ENCODE measurements around the gene OR2M2.

Gene OR2M2

DNA sequence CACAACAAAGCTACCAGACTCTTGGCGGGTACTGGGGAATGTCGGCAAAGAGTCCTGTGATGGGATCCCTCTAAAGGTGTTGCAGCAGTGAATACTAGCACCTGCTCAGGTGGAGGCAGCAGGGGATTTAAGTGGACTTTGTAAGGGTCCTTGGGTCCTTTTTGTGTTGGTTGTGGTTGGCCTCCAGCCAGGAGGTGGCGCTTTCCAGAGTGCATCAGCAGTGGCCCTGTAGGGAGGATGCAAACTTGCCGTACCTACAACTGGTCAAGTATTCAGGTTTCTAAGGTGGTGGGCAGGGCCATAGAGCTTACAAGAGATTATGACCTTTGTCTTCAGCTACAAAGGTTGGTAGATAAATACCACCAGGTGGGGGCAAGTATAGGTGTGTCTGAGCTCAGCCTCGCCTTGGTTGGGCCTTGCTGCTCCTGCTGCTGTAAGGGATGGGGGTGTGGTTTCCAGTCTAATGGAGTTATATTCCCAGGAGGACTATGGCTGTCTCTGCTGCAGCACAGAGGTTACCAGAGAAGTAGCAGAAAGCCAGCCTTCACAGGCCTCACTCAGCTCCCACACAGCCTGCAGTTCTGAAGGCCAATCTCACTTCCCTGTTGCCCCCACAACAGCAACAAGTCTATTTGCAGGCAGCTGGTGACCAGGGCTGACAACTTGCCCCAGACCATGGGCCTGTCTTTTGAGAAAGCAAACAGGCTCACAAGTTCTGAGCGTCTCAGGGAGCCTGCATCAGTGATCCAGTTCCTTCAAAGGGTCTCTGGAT, 22.4 kb upstream of the OR2M2 start:
- TF ChIP-seq, protein P1, sequence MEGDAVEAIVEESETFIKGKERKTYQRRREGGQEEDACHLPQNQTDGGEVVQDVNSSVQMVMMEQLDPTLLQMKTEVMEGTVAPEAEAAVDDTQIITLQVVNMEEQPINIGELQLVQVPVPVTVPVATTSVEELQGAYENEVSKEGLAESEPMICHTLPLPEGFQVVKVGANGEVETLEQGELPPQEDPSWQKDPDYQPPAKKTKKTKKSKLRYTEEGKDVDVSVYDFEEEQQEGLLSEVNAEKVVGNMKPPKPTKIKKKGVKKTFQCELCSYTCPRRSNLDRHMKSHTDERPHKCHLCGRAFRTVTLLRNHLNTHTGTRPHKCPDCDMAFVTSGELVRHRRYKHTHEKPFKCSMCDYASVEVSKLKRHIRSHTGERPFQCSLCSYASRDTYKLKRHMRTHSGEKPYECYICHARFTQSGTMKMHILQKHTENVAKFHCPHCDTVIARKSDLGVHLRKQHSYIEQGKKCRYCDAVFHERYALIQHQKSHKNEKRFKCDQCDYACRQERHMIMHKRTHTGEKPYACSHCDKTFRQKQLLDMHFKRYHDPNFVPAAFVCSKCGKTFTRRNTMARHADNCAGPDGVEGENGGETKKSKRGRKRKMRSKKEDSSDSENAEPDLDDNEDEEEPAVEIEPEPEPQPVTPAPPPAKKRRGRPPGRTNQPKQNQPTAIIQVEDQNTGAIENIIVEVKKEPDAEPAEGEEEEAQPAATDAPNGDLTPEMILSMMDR (IDR thresholded peaks at IDR 0.05; ENCODE audit: insufficient read depth, low read length, poor library complexity, severe bottlenecking), result no peak
- TF ChIP-seq EZH2phosphoT487 (conservative IDR thresholded peaks at IDR 0.05; ENCODE audit: low read length), result no peak
- Histone ChIP-seq H3K9me3 (ENCODE audit: insufficient read depth, low read length) (no peaks in the 10 kb centered on the region), H3K9me2 (replicated peaks; ENCODE audit: insufficient read depth, low read length) (no peaks in the 10 kb centered on the region), H3K27me3 (ENCODE audit: low read length) (no peaks in the 10 kb centered on the region), H3F3A (ENCODE audit: insufficient read depth) (no peaks in the 10 kb centered on the region), H3K79me2 (ENCODE audit: insufficient read depth, low read length) (no peaks in the 10 kb centered on the region), H3K4me3 (ENCODE audit: insufficient read depth, low read length, poor library complexity, severe bottlenecking) (no peak overlapping the region), H3K9ac (ENCODE audit: low read length) (no peak overlapping the region), H3K4me2 (ENCODE audit: low read depth, low read length, poor library complexity, severe bottlenecking) (no peak overlapping the region), H4K20me1 (ENCODE audit: low read depth, low read length) (no peaks in the 10 kb centered on the region), H3K27ac (ENCODE audit: low read depth, low read length) (no peak overlapping the region), H2AFZ (ENCODE audit: low read depth, low read length, severe bottlenecking) (no peak overlapping the region), H3K36me3 (ENCODE audit: low read length) (no peaks in the 10 kb centered on the region)

DNA sequence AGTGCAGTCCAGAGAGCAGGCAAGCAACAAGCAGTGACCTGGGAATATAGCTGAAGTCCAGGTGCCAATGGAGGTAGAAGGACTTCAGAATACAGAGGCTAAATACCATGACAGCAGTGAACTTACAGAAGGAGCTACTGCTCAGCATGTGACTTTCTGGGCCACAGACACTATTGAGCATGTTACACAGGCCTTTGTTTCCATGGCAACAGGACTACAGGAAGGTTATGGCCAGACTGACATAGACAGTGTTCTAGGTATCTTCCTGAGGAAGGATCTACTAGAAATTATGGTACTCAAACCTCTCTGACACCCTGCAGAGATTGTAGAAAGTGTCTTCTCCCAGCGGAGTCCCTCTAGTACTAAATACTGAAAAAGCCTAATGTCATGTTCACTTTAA, 18.7 kb upstream of the OR2M2 start:
- Histone ChIP-seq H3K36me3 (ENCODE audit: low read length) (no peaks in the 10 kb centered on the region), H3K4me3 (ENCODE audit: insufficient read depth, low read length, poor library complexity, severe bottlenecking) (no peak overlapping the region), H3K27me3 (ENCODE audit: low read length) (no peaks in the 10 kb centered on the region), H3K4me2 (ENCODE audit: low read depth, low read length, poor library complexity, severe bottlenecking) (no peak overlapping the region), H3K79me2 (ENCODE audit: insufficient read depth, low read length) (no peaks in the 10 kb centered on the region), H3K27ac (ENCODE audit: low read depth, low read length) (no peak overlapping the region), H2AFZ (ENCODE audit: low read depth, low read length, severe bottlenecking) (no peak overlapping the region), H3K9me2 (replicated peaks; ENCODE audit: insufficient read depth, low read length) (no peaks in the 10 kb centered on the region), H4K20me1 (ENCODE audit: low read depth, low read length) (no peaks in the 10 kb centered on the region), H3F3A (ENCODE audit: insufficient read depth) (no peaks in the 10 kb centered on the region), H3K9me3 (ENCODE audit: insufficient read depth, low read length) (no peaks in the 10 kb centered on the region), H3K9ac (ENCODE audit: low read length) (no peak overlapping the region)
- no peak for TF ChIP-seq EZH2phosphoT487 (conservative IDR thresholded peaks at IDR 0.05; ENCODE audit: low read length)
- TF ChIP-seq, protein P1 (IDR thresholded peaks at IDR 0.05; ENCODE audit: insufficient read depth, low read length, poor library complexity, severe bottlenecking), result no peak

DNA sequence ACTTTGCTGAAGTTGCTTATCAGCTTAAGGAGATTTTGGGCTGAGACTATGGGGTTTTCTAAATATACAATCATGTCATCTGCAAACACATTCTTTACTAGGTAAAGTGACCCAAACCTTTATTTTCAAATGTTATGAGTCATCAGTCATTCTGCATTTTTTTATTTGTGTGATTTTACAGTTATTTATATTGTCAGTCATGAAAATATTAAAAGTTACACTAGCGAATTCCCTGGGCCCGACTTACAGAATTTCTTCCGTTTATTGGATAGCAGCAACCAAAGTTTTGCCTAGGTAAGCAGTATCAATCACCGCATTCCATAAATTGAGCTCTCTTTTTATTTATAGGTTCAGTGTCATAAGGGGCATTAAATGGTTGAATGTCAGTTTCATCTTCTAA, 15.9 kb upstream of the OR2M2 start:
- H3K36me3 ChIP-seq (ENCODE audit: low read length), result no peaks in the 10 kb centered on the region
- no peak overlapping the region for H3K27ac ChIP-seq (ENCODE audit: low read depth, low read length)
- H3K9ac ChIP-seq (ENCODE audit: low read length), result no peak overlapping the region
- no peaks in the 10 kb centered on the region for H3K27me3 ChIP-seq (ENCODE audit: low read length)
- H3K9me2 ChIP-seq (replicated peaks; ENCODE audit: insufficient read depth, low read length), result no peaks in the 10 kb centered on the region
- H4K20me1 ChIP-seq (ENCODE audit: low read depth, low read length), result no peaks in the 10 kb centered on the region
- H3F3A ChIP-seq (ENCODE audit: insufficient read depth), result no peaks in the 10 kb centered on the region
- H3K9me3 ChIP-seq (ENCODE audit: insufficient read depth, low read length), result no peaks in the 10 kb centered on the region
- no peak overlapping the region for H2AFZ ChIP-seq (ENCODE audit: low read depth, low read length, severe bottlenecking)
- H3K4me3 ChIP-seq (ENCODE audit: insufficient read depth, low read length, poor library complexity, severe bottlenecking), result no peak overlapping the region
- TF ChIP-seq EZH2phosphoT487 (conservative IDR thresholded peaks at IDR 0.05; ENCODE audit: low read length), result no peak
- TF ChIP-seq, protein P1 (IDR thresholded peaks at IDR 0.05; ENCODE audit: insufficient read depth, low read length, poor library complexity, severe bottlenecking), result no peak
- H3K79me2 ChIP-seq (ENCODE audit: insufficient read depth, low read length), result no peaks in the 10 kb centered on the region
- no peak overlapping the region for H3K4me2 ChIP-seq (ENCODE audit: low read depth, low read length, poor library complexity, severe bottlenecking)
